Measurements from ENCODE around the gene PCDHGB1. TPM values are rescaled to one million over a fixed set of nuclear protein-coding genes. Genes with fewer than 3 reads are reported as not detected.
A peak's percentile ranks its signal among the peaks of the same experiment; 100 is the strongest.
"Not testable (repeated sequence)": the region's sequence is repeated elsewhere in the genome, so short reads cannot be mapped to it uniquely, and the experiment has no call there.

Gene PCDHGB1
- total and polyA plus RNA-seq, 2 experiments from 2014 or later: 0.16 to 0.86 TPM

DNA sequence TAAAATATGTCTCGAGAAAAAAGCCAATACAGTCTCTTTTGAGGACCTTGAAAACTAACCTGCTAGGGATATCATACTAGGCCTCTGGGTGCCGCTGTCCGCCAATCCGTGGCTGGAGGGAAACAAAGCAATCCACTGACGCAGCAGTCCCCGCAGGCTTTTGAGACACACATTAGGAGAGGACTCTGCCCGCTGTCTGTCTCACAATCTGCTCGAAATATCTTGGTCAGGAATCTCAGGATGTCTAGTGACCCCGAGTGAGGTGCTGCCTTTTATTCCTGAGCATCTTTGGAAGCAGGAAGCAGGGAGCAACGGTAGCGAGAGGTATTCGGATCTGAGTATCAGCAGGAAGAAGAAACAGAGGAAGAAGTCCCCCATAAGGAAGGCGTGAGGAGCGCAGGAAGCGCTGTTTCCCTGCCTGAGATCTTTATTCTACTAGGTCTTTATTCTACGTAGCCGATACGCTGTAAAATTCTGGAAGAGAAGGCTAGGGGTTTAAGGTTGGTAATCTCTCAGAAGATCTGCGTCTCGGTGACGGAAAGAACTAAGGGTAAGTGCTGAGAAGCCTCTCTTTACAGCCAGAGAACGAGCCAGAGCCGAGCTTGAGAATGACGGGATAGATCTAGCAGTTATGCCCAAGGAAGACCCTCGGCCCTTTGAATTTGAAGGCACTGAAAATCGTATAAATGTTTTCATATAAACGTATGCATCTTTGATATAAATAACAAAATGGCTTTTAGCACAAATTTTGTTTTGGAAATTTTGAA, 23.6 kb upstream of the PCDHGB1 start:
- Histone ChIP-seq H3K4me1 (ENCODE audit: insufficient read depth) (no peaks in the 10 kb centered on the region), H3K9ac (peak overlapping the region; percentile 79), H3K4me3 (peak overlapping the region; percentile 82), H3K27me3 (replicated peaks; ENCODE audit: insufficient read depth) (no peaks in the 10 kb centered on the region), H3K79me2 (ENCODE audit: insufficient read depth) (no peaks in the 10 kb centered on the region), H3K27ac (peak overlapping the region; percentile 62), H3K9me3 (ENCODE audit: low read depth) (no peaks in the 10 kb centered on the region), H3F3A (ENCODE audit: insufficient read depth) (0 out of 2 replicates have a peak, but pooled peaks cover under 1% of the 10 kb centered on the region), H3K4me2 (ENCODE audit: unreplicated experiment) (peak overlapping the region; percentile 84), H3K9me2 (ENCODE audit: insufficient read depth) (no peaks in the 10 kb centered on the region), H2AFZ (peak overlapping the region; percentile 93), H4K20me1 (ENCODE audit: insufficient read depth) (no peaks in the 10 kb centered on the region), H3K36me3 (ENCODE audit: low read depth) (no peaks in the 10 kb centered on the region)
- 22 to 25% methylated on average over 27 of the region's 27 CpGs for WGBS, 2 experiments (ENCODE audit: low coverage in 1 of 2, low lambda C conversion rate in 2 of 2, missing lambda C conversion rate in 2 of 2)
- DNase-seq: peak; percentile 91
- in situ Hi-C loops (cut with MboI): no loop called here
- TF ChIP-seq EZH2phosphoT487 (IDR thresholded peaks at IDR 0.05; ENCODE audit: insufficient read depth, low read depth) (no peak), EZH2 (IDR thresholded peaks at IDR 0.05; ENCODE audit: insufficient read depth, poor library complexity, severe bottlenecking) (no peak)

DNA sequence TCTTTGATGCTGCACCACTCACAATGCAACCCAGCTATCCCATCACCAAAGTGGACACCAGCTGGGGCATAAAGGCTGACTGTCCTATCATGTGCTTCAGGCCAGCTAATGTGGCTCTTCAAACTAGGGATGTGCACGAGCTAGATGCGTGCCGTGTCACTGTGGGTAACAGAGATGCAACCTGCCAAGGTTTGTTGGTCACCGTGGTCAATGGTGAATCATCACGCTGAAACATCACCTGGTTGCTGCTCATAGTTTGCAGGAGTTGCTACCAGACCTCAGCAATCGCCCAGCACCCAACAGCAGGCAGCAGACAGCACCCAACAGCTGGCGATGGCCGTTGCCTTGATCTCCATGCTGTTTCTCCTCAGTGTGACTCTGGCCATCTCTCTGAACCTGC, 21.7 kb upstream of the PCDHGB1 start:
- Histone ChIP-seq H3K9ac (no peak overlapping the region), H3K4me1 (ENCODE audit: insufficient read depth) (no peaks in the 10 kb centered on the region), H3F3A (ENCODE audit: insufficient read depth) (no peaks in the 10 kb centered on the region), H2AFZ (no peak overlapping the region), H3K9me3 (ENCODE audit: low read depth) (no peaks in the 10 kb centered on the region), H3K4me2 (ENCODE audit: unreplicated experiment) (no peak overlapping the region), H3K9me2 (ENCODE audit: insufficient read depth) (no peaks in the 10 kb centered on the region), H3K27me3 (replicated peaks; ENCODE audit: insufficient read depth) (no peaks in the 10 kb centered on the region), H3K4me3 (no peak overlapping the region), H3K79me2 (ENCODE audit: insufficient read depth) (no peaks in the 10 kb centered on the region), H3K27ac (no peak overlapping the region), H3K36me3 (ENCODE audit: low read depth) (no peaks in the 10 kb centered on the region), H4K20me1 (ENCODE audit: insufficient read depth) (no peaks in the 10 kb centered on the region)
- DNase-seq: no peak
- WGBS, 2 experiments (ENCODE audit: low coverage in 1 of 2, low lambda C conversion rate in 2 of 2, missing lambda C conversion rate in 2 of 2): 67 to 72% methylated on average over 8 of the region's 8 CpGs
- TF ChIP-seq EZH2 (IDR thresholded peaks at IDR 0.05; ENCODE audit: insufficient read depth, poor library complexity, severe bottlenecking) (no peak), EZH2phosphoT487 (IDR thresholded peaks at IDR 0.05; ENCODE audit: insufficient read depth, low read depth) (no peak)
- in situ Hi-C loops (cut with MboI): no loop called here

GRCh38 chr5:141330299-141331080, 19.4 kb upstream of the PCDHGB1 start, which contains the start of gene PCDHGA1:
TSS of gene PCDHGA1 (plus strand) at chr5:141330514.
- 30 to 42% methylated on average over 21 of the region's 21 CpGs for WGBS, 2 experiments (ENCODE audit: low coverage in 1 of 2, low lambda C conversion rate in 2 of 2, missing lambda C conversion rate in 2 of 2)
- Histone ChIP-seq H3K9ac (peak within 1 kb of the TSS; percentile 75), H3K27me3 (replicated peaks; ENCODE audit: insufficient read depth) (no peaks in the 10 kb centered on the region)

GRCh38 chr5:141332571-141332970, 17.3 kb upstream of the PCDHGB1 start:
- not testable (repeated sequence) for H3K4me2 ChIP-seq (ENCODE audit: unreplicated experiment); H3K9ac ChIP-seq; H4K20me1 ChIP-seq (ENCODE audit: insufficient read depth); H3K27me3 ChIP-seq (replicated peaks; ENCODE audit: insufficient read depth); H3K4me1 ChIP-seq (ENCODE audit: insufficient read depth); H2AFZ ChIP-seq; H3F3A ChIP-seq (ENCODE audit: insufficient read depth); H3K4me3 ChIP-seq; DNase-seq; H3K79me2 ChIP-seq (ENCODE audit: insufficient read depth); H3K27ac ChIP-seq; H3K9me2 ChIP-seq (ENCODE audit: insufficient read depth); H3K9me3 ChIP-seq (ENCODE audit: low read depth); H3K36me3 ChIP-seq (ENCODE audit: low read depth)
- 49 to 51% methylated on average over 29 to 39 of the region's 39 CpGs for WGBS, 2 experiments (ENCODE audit: low coverage in 1 of 2, low lambda C conversion rate in 2 of 2, missing lambda C conversion rate in 2 of 2)
- in situ Hi-C loops (cut with MboI): loop anchor here (10.0 kb wide), 1 partner anchor 232 kb away; no protein-coding TSS in a partner anchor

More at GRCh38 chr5:141330299-141331080, 19.4 kb upstream of the PCDHGB1 start, which contains the start of gene PCDHGA1:
- DNase-seq: peak; percentile 86
- no peaks in the 10 kb centered on the region for H3K79me2 ChIP-seq (ENCODE audit: insufficient read depth)
- no peaks in the 10 kb centered on the region for H3K36me3 ChIP-seq (ENCODE audit: low read depth)
- no peaks in the 10 kb centered on the region for H4K20me1 ChIP-seq (ENCODE audit: insufficient read depth)
- H3K9me2 ChIP-seq (ENCODE audit: insufficient read depth): no peaks in the 10 kb centered on the region
- no peaks in the 10 kb centered on the region for H3K9me3 ChIP-seq (ENCODE audit: low read depth)
- TF ChIP-seq EZH2phosphoT487 (IDR thresholded peaks at IDR 0.05; ENCODE audit: insufficient read depth, low read depth) (no peak), EZH2 (IDR thresholded peaks at IDR 0.05; ENCODE audit: insufficient read depth, poor library complexity, severe bottlenecking) (no peak)
- H3K4me1 ChIP-seq (ENCODE audit: insufficient read depth): no peaks in the 10 kb centered on the region
- peak within 1 kb of the TSS; percentile 86 for H3K4me2 ChIP-seq (ENCODE audit: unreplicated experiment)
- H3F3A ChIP-seq (ENCODE audit: insufficient read depth): no peaks in the 10 kb centered on the region
- peak within 1 kb of the TSS; percentile 80 for H3K4me3 ChIP-seq
- peak within 1 kb of the TSS; percentile 46 for H3K27ac ChIP-seq
- in situ Hi-C loops (cut with MboI): loop anchor here (10.0 kb wide), 1 partner anchor 234 kb away; no protein-coding TSS in a partner anchor
- H2AFZ ChIP-seq: peak within 1 kb of the TSS; percentile 96
